Stimulated activated CD4-positive, alpha-beta T cell treated with anti-CD3 and anti-CD28 coated beads, Interleukin-1b, Interleukin-23, amount 100 ng/mL, for 4 hours (primary cell): Measurements from ENCODE around the gene WDR81.
"Not testable (repeated sequence)": the region's sequence is repeated elsewhere in the genome, so short reads cannot be mapped to it uniquely, and the experiment has no call there.

Source experiments
- DNase-seq, 2 donors: peaks; one replicate each; pipeline ENCODE4 v3.0.0-alpha.2; 2020; ENCODE audit warnings: low read depth in 2 of 2

WDR81 gene

GRCh38 chr17:1713160-1713877 lies 11.2 kb upstream of the WDR81 start:
- DNase-seq, result no peak

- no peak for DNase-seq
These were observed 10.6 kb upstream of the WDR81 start for GRCh38 chr17:1713878-1714426.

- no peak for DNase-seq
These were observed 10.0 kb upstream of the WDR81 start for GRCh38 chr17:1714427-1714979.

- peak in 1 of 2 donors; percentile 32 for DNase-seq
These were observed 9.3 kb upstream of the WDR81 start for GRCh38 chr17:1714980-1715802.

- DNase-seq, result no peak
These were observed 8.8 kb upstream of the WDR81 start for GRCh38 chr17:1715803-1716075.

GRCh38 chr17:1716076-1716911 lies 8.2 kb upstream of the WDR81 start:
- peak; percentile 99 to 100 for DNase-seq

- peak; percentile 53 to 72 for DNase-seq
These were observed 7.4 kb upstream of the WDR81 start for GRCh38 chr17:1716912-1717695.

GRCh38 chr17:1718362-1719165 lies 5.9 kb upstream of the WDR81 start:
- DNase-seq, result no peak

GRCh38 chr17:1720856-1721386 lies 3.6 kb upstream of the WDR81 start:
- peak; percentile 54 to 63 for DNase-seq

- DNase-seq, result not testable (repeated sequence)
These were observed 2.5 kb upstream of the WDR81 start for GRCh38 chr17:1722022-1722421.

- DNase-seq, result no peak
These were observed 551 bp downstream of the WDR81 start for GRCh38 chr17:1724869-1725641.

- no peak for DNase-seq
These were observed 1.4 kb downstream of the WDR81 start for GRCh38 chr17:1725642-1726511.

GRCh38 chr17:1726626-1727257 lies 2.2 kb downstream of the WDR81 start:
- no peak for DNase-seq

- DNase-seq, result no peak
These were observed 2.8 kb downstream of the WDR81 start for GRCh38 chr17:1727258-1727789.

- DNase-seq, result no peak
These were observed 3.5 kb downstream of the WDR81 start for GRCh38 chr17:1727876-1728630.

- DNase-seq, result no peak
These were observed 5.4 kb downstream of the WDR81 start for GRCh38 chr17:1729966-1730325.
